ENCODE measurements around the gene GHRL.

Gene GHRL

GRCh38 chr3:10329495-10330015, 36.8 kb upstream of the GHRL start:
- in situ Hi-C loops (cut with HindIII; ENCODE audit: low pct_ligation_motif_present, low pct_unique_long_range_greater_than_20kb, low sequenced_read_pairs): no loop called here
- no peak for DNase-seq

GRCh38 chr3:10328460-10329071, 35.8 kb upstream of the GHRL start:
- in situ Hi-C loops (cut with HindIII; ENCODE audit: low pct_ligation_motif_present, low pct_unique_long_range_greater_than_20kb, low sequenced_read_pairs): no loop called here
- no peak for DNase-seq

DNA sequence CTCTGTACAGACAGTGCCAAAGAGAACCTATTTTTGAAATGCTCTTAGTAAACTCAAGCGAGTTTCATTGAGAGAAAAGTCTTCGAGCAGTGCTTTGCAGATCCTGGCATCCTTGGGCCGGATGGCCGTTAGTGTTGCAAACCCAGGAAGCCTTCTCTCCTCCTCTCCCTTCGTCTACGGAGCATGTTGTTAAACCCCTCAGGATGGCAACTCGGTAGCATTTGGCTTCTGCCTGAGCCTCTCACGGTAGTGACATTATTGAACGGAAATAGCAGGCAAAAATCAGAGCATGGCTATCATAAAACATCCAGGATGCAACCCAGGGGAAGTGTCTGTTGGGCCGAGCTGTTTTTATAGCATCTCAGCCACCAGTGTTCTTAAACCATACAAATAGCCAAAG, 34.8 kb upstream of the GHRL start:
- in situ Hi-C loops (cut with HindIII; ENCODE audit: low pct_ligation_motif_present, low pct_unique_long_range_greater_than_20kb, low sequenced_read_pairs): no loop called here
- DNase-seq: no peak

- peak; percentile 31 for DNase-seq
- in situ Hi-C loops (cut with HindIII; ENCODE audit: low pct_ligation_motif_present, low pct_unique_long_range_greater_than_20kb, low sequenced_read_pairs): no loop called here
These were observed 29.6 kb upstream of the GHRL start for GRCh38 chr3:10322352-10322710.

GRCh38 chr3:10321630-10322351, 29.0 kb upstream of the GHRL start:
- in situ Hi-C loops (cut with HindIII; ENCODE audit: low pct_ligation_motif_present, low pct_unique_long_range_greater_than_20kb, low sequenced_read_pairs): no loop called here
- DNase-seq: no peak

DNA sequence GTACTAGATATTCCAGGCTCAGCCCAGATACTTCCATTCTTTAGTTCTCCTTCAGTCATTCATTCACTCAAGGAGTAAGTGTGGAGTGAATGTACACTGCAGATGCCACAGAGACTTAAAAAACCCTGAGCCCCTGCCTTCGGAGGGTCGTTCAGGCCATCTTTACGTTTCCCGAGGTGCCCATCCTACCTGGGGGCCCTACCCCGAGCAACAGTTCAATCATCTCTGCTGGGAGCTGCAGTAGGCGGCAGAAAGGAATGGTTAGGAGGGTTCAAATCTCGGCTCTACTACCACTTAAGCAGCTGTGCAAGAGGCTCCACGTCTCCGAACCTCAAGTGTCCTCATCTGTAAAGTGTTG, 27.6 kb upstream of the GHRL start:
- in situ Hi-C loops (cut with HindIII; ENCODE audit: low pct_ligation_motif_present, low pct_unique_long_range_greater_than_20kb, low sequenced_read_pairs): no loop called here
- DNase-seq: no peak

DNA sequence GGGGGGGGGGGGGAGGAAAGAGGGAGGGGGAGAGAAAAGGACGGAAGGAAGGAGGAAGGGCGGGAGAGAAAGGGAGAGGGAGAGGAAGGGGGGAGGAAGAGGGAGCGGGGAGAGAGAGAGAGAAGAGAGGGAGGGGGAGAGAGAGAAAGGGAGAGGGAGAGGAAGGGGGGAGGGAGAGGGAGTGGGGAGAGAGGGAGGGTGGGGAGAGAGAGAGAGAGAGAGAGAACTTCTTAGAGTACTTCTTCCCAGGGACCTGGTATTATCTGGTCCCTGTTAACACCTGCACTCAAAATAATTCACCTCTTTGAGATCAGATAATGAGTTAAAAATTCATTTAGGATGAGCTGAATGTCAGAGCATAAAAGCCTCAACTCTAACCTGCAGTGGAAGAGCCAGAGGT, 27.1 kb upstream of the GHRL start:
- no peak for DNase-seq
- in situ Hi-C loops (cut with HindIII; ENCODE audit: low pct_ligation_motif_present, low pct_unique_long_range_greater_than_20kb, low sequenced_read_pairs): no loop called here

- in situ Hi-C loops (cut with HindIII; ENCODE audit: low pct_ligation_motif_present, low pct_unique_long_range_greater_than_20kb, low sequenced_read_pairs): no loop called here
- DNase-seq: no peak
These were observed 26.5 kb upstream of the GHRL start for GRCh38 chr3:10319251-10319650.

GRCh38 chr3:10317961-10318350, 25.2 kb upstream of the GHRL start:
- DNase-seq: no peak
- in situ Hi-C loops (cut with HindIII; ENCODE audit: low pct_ligation_motif_present, low pct_unique_long_range_greater_than_20kb, low sequenced_read_pairs): no loop called here

DNA sequence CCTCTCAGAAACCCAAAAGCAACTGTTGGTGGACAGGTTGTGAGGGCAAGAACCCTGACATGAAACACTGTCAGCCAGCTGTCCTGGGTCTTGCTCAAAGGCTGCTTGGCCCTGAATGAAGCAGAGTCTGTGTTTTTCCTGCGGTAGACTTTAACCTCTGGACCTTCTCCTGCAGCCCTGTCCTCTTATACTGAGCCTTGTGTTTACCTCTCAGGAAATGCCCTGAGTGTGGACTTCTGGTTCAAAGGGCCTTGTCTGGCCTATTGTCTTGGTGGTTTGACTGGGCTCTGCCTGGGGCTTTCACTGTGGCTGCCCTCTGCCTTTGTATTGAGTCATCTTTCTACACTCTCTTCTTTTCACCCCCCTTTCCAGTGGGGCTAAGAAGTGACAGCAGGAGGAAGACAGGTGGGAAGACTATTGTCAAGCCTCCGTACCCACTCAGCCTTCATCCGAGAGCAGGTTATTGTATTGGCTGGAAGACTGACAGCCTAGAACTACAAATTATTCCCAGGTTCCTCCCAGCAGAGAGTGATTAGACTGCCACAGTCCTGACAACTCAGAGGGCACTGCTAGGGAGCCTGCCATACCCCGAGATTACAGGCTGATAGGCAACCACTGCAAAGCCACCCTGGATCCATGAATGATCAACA, 24.7 kb upstream of the GHRL start:
- DNase-seq: no peak
- in situ Hi-C loops (cut with HindIII; ENCODE audit: low pct_ligation_motif_present, low pct_unique_long_range_greater_than_20kb, low sequenced_read_pairs): no loop called here

DNA sequence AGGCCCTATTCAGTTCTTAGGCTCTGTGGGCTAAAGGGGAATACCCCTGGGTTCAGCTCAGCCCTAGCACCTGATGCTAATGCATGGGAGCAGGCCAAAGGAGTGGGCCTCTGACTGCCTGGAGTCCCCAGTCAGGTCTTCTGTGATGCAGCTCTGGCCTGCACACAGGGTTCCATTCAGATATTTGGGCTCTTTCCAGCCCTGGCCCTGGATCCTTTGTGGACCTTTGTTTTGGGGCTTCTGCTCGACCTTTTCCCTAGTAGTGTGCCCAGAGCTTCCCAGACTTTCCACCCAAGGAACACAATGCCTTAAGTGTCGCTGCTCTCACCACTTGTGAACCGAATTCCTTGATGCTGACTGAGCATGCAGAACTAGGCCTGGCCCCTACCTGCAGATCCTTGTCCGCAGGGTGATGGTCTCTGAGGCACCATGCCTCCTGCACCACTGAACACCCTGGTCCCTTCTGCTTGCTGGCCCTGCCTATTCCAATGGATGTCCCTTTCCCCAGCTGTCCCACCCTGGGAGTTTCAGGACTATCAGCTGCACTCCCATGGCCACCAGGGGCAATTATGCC, 23.1 kb upstream of the GHRL start:
- in situ Hi-C loops (cut with HindIII; ENCODE audit: low pct_ligation_motif_present, low pct_unique_long_range_greater_than_20kb, low sequenced_read_pairs): no loop called here
- DNase-seq: no peak

GRCh38 chr3:10315101-10315500, 22.4 kb upstream of the GHRL start:
- no peak for DNase-seq
- in situ Hi-C loops (cut with HindIII; ENCODE audit: low pct_ligation_motif_present, low pct_unique_long_range_greater_than_20kb, low sequenced_read_pairs): no loop called here

GRCh38 chr3:10312861-10313260, 20.1 kb upstream of the GHRL start:
- in situ Hi-C loops (cut with HindIII; ENCODE audit: low pct_ligation_motif_present, low pct_unique_long_range_greater_than_20kb, low sequenced_read_pairs): no loop called here
- DNase-seq: no peak

- DNase-seq: no peak
- in situ Hi-C loops (cut with HindIII; ENCODE audit: low pct_ligation_motif_present, low pct_unique_long_range_greater_than_20kb, low sequenced_read_pairs): no loop called here
These were observed 19.6 kb upstream of the GHRL start for GRCh38 chr3:10312391-10312790.

DNA sequence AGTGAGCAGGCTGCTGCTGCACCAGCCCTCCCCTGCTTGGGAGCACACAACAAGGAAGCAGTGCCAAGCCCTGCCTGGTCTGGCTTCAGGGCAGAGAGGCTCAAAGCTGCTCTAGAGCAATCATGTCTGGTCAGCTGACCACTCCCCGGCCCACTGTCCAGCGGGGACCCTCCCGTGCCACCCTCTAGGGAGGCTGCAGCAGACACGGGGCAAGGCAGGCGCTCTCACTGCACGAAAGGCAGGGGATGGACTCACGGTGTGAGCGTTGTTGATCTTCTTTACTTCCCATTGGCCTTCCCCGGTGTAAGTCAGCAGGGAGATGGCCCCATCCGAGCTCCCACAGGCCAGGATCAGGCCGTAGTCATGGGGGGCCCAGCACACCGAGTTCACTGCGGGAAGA, 19.0 kb upstream of the GHRL start:
- in situ Hi-C loops (cut with HindIII; ENCODE audit: low pct_ligation_motif_present, low pct_unique_long_range_greater_than_20kb, low sequenced_read_pairs): no loop called here
- DNase-seq: no peak

DNA sequence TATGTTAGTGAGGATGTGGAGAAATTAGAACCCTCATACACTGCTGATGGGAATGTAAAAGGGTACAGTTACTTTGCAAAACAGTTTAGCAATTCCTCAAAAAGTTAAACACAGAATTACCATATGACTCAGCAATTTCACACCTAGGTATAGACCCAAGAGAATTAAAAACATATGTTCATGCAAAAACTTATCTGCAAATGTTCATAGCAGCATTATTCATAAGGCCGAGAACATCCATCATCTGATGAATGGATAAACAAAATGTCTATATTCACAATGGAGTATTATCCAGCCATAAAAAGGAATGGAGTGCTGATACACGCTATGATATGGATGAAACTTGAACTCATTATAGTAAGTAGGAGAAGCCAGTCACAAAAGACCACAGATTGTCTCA, 17.8 kb upstream of the GHRL start:
- no peak for DNase-seq
- in situ Hi-C loops (cut with HindIII; ENCODE audit: low pct_ligation_motif_present, low pct_unique_long_range_greater_than_20kb, low sequenced_read_pairs): no loop called here

DNA sequence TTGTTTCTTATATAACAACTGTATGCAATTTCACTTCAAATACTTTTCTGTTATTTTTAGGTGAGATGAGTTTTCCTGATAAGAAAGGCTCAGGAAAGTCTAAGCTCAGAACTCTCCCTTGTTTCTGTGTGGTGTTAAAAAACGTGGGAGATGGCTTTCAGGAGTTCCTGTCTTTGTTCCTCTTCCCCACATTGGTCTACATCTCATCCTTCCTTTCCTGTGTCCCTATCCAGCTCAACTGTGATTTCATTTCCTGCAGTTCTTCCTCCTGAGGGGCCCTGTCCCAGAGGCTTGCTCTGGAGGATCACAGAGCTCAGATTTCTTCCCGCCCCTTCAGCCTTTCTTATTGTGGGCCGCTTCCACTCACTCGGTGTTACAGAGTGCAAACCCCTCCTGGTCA, 17.0 kb upstream of the GHRL start:
- in situ Hi-C loops (cut with HindIII; ENCODE audit: low pct_ligation_motif_present, low pct_unique_long_range_greater_than_20kb, low sequenced_read_pairs): no loop called here
- no peak for DNase-seq

DNA sequence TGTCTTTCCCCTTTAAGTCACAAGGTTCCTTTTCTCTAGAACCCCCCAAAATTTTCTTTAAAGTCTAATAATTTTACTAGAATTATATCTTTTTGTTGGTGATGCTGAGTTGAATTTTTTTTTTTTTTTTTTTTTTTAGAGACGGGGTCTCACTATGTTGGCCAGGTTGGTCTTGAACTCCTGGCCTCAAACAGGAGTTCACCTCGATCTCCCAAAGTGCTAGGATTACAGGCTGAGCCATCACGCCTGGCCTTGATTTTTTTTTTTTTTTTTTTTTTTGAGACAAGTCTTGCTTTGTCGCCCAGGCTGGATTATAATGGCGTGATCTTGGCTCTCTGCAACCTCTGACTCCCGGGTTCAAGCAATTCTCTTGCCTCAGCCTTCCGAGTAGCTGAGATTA, 15.9 kb upstream of the GHRL start:
- in situ Hi-C loops (cut with HindIII; ENCODE audit: low pct_ligation_motif_present, low pct_unique_long_range_greater_than_20kb, low sequenced_read_pairs): no loop called here
- no peak for DNase-seq

- in situ Hi-C loops (cut with HindIII; ENCODE audit: low pct_ligation_motif_present, low pct_unique_long_range_greater_than_20kb, low sequenced_read_pairs): no loop called here
These were observed 13.4 kb upstream of the GHRL start for GRCh38 chr3:10306156-10306555.

More at GRCh38 chr3:10306156-10306555, 13.4 kb upstream of the GHRL start:
- DNase-seq: no peak

Data from ACHN (cell line).